HG03439 (cell line): ENCODE data around the gene CCDC201.

Experiments
- ATAC-seq: cut with Tn5 transposase; IDR thresholded peaks from one replicate; pipeline ENCODE4 v1.9.1; 2021; ENCODE audit warnings: mild to moderate bottlenecking, moderate library complexity; ENCODE audit not compliant: unreplicated experiment

CCDC201 gene, protein sequence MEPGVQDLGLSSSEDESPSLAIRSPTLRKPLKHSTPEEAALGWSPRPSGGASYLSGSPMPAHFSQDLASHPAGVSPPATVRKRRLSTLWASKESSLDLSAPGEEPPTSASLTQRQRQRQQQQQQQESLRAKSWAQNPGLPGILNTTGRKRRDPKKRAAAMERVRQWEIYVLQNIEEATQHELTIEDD

DNA sequence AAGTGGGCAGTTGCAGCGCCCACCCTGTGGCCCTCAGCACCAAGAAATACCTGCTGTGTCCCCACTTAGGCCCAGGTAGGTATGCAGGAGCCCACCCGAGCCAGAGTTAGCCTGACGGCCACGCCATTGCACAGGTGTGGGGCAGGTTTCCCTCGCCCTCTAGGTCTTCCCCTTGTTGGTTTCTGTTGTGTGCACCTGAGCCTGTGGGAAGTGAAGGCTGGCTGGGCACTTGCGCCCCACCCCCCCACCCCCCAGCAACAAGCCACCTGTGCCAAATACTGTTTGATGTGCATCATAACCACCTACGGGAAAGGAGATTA, at the start of gene CCDC201:
TSS of gene CCDC201 (minus strand) at position 48 of the 320 bp plus-strand sequence. CDS start 75 bp downstream, outside the sequence.
- no peak for ATAC-seq

GRCh38 chr7:45921699-45922519, 49.0 kb upstream of the CCDC201 start:
- ATAC-seq, result no peak

DNA sequence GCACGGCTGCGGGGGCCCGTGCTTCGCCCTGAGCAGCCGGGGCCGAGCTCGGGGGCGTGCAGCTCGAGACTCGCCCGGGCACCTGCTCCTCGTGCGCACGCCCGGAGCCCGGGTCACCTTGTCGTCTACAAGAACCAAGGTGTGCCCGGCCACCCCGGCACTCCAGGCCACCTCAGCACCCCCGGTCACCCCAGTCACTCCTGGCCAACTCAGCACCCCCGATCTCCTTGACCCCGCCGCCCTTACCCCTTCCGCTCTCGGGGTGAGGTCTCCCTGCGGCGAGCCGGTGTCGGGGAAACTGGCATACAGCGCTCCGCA, 48.5 kb upstream of the CCDC201 start:
- ATAC-seq, result no peak

DNA sequence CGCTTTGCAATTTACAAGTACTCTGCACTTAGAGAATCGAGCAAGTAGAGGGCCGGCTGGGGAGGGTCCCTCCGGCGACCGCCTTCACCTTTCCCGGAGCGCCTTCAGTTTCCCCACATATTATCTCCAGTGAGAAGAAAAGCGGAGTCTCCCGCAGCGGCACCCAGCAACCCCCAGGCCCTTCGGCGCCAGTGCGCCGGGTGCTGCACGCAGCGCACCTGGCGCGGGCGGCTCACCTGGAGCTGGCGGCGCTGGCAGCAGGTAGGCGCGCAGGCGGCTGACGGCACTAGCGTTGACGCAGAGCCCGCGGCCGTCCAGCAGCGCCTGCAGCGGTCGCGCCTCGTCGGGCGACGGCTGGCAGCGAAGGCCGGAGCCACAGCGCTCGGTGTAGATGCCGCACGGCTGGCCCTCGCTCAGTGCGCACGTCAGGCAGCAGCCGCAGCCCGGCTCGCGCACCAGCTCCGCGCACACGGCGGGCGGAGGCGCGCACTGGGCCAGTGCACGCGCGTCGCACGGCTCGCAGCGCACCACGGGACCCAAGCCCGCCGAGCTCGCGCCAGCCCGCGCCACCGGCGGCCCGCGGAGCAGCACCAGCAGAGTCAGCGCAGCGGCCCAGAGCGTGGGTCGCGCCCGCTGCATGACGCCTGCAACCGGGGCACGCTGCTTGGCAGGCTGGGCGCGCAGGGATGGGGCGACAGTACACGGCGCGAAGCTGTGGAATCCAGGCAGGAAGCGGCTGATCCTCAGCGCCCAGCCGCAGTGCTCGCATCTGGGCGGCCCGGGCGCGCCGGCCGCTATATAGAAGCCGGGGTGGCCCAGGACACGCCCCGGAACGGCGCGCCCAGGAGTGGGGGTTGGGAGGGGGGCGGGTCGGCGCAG, 47.9 kb upstream of the CCDC201 start, which contains the start of gene IGFBP3:
TSS of gene IGFBP3 (minus strand) at position 771 of the 879 bp plus-strand sequence. CDS start at position 639, 132 bp downstream.
- ATAC-seq, result no peak

DNA sequence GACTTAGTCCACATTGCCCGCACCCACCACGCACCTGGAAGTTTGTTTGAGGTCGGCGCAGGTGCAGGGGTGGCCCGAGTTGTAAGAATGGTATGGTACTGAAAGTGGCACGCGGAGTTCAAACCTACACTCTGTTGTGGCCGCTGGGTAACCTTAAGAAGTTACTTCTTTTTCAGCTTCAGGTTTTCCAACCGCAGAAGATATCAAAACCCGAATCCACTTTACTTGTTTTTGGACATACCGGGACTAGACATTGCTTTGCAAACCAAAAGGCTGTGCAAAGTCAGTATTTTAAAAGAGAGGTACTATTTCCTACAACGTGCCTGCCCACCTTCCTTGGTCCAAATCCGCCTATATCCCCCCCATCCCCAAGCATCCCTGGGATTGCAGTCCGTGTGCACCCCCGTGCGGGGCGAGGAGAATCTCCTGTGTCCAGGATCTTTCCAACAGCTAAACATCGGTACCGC, 47.1 kb upstream of the CCDC201 start:
- ATAC-seq, result no peak

GRCh38 chr7:45919231-45919784, 46.4 kb upstream of the CCDC201 start:
- no peak for ATAC-seq

DNA sequence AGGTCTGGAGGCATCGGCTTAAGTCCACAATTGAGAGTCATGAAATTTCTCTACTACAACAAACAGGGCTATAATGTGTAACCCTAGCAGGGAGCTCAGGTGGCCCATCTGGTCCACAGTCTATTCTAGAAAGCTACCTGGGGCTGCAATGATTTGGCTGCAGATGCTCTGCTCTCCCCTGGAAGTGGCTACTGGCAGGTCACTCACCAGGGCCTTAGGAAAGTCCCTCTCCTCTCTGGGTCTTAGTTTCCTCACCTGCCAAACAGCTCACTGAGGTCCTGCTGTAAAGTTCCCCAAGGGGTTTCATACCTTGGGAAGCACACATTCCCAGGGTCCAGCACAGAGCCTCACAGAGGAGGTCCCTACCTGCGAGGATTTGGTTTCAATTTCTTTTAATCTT, 45.7 kb upstream of the CCDC201 start:
- no peak for ATAC-seq

DNA sequence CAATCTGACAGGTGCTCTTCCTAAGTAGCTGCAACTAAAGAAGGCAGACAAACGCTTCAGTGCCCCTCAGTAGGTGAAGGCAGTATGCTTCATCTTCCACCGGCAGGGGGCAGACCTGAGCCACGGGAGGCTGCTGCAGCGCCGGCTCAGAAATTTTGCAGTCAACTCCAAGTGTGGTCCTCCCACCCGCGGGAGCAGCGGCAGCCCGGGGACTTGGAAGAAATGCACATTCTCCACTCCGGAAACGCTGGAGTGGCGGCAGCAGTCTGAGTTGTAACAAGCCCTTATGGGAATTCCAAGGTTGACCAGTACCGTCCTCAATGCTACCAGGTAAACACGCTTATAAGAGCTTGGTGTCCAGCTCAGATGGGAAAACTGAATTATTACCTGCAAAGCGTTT, 44.8 kb upstream of the CCDC201 start:
- ATAC-seq, result no peak

DNA sequence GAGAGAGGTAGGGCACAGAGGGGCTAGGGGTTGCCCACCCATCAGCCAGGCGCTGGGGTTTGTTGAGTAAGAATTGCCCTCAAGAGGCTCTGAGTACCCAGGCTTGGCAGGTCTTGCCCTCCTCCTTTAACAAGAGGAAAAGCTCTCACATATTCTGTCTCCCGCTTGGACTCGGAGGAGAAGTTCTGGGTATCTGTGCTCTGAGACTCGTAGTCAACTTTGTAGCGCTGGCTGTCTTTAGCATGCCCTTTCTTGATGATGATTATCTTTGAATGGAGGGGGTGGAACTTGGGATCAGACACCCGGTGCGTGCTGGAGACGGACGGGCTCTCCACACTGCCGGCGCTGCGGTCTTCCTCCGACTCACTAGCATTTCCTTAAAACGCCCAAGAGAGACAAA, 44.2 kb upstream of the CCDC201 start:
- ATAC-seq, result no peak

GRCh38 chr7:45915606-45916005, 42.7 kb upstream of the CCDC201 start:
- no peak for ATAC-seq

- no peak for ATAC-seq
These were observed 42.0 kb upstream of the CCDC201 start for GRCh38 chr7:45914911-45915310.

- no peak for ATAC-seq
These were observed 40.1 kb upstream of the CCDC201 start for GRCh38 chr7:45912972-45913371.

GRCh38 chr7:45911311-45911710, 38.4 kb upstream of the CCDC201 start:
- no peak for ATAC-seq

DNA sequence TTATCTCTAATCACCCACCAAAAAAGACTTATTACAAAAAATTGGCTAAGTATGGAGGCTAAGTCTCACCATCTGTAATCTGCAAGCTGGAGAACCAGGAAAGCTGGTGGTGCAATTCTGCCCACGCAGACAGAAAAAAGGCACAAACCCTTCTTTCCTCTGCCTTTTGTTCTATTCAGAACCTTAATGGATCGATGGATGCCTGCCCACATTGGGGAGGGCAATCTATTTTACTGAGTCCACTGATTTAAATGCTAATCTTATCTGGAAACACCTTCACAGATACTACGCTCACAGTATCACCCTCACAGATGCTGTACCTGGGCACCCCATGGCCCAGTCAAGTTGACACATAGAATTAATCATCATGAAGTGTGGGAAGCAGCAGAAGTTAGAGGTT, 38.0 kb upstream of the CCDC201 start:
- ATAC-seq, result no peak

DNA sequence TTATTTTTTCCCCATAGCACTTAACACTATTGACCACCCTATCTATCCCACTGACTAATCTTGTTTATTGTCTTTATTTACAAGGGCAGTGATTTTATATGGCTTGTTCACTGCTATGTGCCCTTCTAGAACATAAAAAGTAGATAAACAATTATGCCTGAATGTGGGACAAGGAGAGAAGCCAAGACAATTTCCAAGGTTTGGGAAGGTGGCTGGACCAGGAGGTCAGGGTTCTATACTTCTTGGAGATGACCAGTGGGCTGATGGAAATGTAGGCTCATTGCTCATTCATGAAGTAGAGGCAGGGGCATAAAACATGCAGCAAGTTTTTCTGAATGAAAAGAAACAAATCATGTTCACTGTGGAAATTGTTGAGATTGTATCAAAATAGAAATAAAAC, 36.7 kb upstream of the CCDC201 start:
- ATAC-seq, result no peak

DNA sequence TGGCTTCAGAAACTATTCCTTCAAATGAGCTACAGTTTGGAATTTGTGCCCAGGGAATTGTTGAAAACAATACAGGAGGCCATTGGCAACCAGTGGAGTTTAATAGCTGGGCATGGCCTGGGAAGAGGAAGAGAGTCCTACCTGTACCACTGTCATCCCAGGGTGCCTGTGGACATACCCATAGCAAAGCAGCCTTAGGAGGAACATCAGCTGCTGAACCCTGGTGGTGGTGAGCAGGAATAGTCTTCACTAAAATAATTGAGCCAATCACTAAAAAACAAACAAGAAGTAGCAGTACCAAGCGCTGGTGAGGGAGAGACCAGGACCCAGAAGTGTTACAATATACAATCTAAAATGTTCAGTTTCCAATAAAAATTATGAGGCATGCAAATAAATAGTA, 29.9 kb upstream of the CCDC201 start:
- ATAC-seq, result no peak

GRCh38 chr7:45901566-45901965, 28.7 kb upstream of the CCDC201 start:
- no peak for ATAC-seq

GRCh38 chr7:45898222-45898621, 25.3 kb upstream of the CCDC201 start:
- ATAC-seq, result no peak

GRCh38 chr7:45897042-45897690, 24.3 kb upstream of the CCDC201 start:
- no peak for ATAC-seq

DNA sequence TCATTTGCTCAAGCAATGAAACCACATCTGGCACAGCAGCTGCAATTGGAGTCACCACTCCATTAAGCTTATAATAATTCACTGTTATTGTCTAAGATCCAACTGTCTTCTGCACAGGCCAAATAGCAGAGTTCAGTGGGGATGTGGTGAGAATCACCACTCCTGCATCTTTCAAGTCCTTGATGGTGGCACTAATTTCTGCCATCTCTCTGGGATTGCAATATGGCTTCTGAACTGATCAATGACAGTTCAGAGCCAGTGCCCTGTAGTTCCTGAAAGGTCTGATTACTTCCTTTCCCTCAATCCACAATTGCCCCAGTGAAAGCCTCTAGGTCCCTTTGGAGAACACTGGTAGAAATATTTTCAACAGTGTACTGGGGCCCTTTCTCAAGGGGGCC, 21.8 kb upstream of the CCDC201 start:
- no peak for ATAC-seq
